RWPE2 (cell line): ENCODE data around the gene CLEC18B.
"Not testable (repeated sequence)": the region's sequence is repeated elsewhere in the genome, so short reads cannot be mapped to it uniquely, and the experiment has no call there.

Source experiments
- ATAC-seq: fragments of 200-7000 bp; cut with Tn5 transposase; 3 replicates; pipeline ENCODE4 v1.9.1; 2021; ENCODE audit warnings: low read depth
- DNase-seq: peaks from one replicate; pipeline ENCODE4 v3.0.0-alpha.2; 2020; ENCODE audit warnings: low spot score
- H3K27ac ChIP-seq: fragments of 450-650 bp; 2 replicates; pipeline ENCODE4 v1.5.1; 2017; ENCODE audit warnings: mild to moderate bottlenecking; ENCODE audit not compliant: poor library complexity, severe bottlenecking
- H3K27me3 ChIP-seq: fragments of 250-450 bp; sonication (Bioruptor Pico); 2 replicates; pipeline ENCODE4 v1.5.1; 2021; ENCODE audit warnings: mild to moderate bottlenecking, moderate library complexity; ENCODE audit not compliant: insufficient read depth, poor library complexity, severe bottlenecking
- H3K36me3 ChIP-seq: fragments of 250-450 bp; sonication (Bioruptor Pico); 2 replicates; pipeline ENCODE4 v1.5.1; 2020; ENCODE audit warnings: low read depth, mild to moderate bottlenecking, moderate library complexity
- H3K4me1 ChIP-seq: fragments of 250-450 bp; sonication (Bioruptor Pico); 2 replicates; pipeline ENCODE4 v1.5.1; 2021; ENCODE audit warnings: mild to moderate bottlenecking, moderate library complexity; ENCODE audit not compliant: insufficient read depth, poor library complexity, severe bottlenecking
- H3K4me3 ChIP-seq: fragments of 250-450 bp; sonication (Bioruptor Pico); 2 replicates; pipeline ENCODE4 v1.5.1; 2021; ENCODE audit warnings: mild to moderate bottlenecking, moderate library complexity; ENCODE audit not compliant: severe bottlenecking
- H3K9me3 ChIP-seq: fragments of 250-450 bp; sonication (Bioruptor Pico); 2 replicates; pipeline ENCODE4 v1.5.1; 2021; ENCODE audit warnings: mild to moderate bottlenecking, moderate library complexity; ENCODE audit not compliant: severe bottlenecking
- CTCF ChIP-seq: fragments of 450-650 bp; IDR thresholded peaks from one replicate; pipeline ENCODE4 v1.5.1; 2017; ENCODE audit warnings: mild to moderate bottlenecking, moderate library complexity; ENCODE audit not compliant: poor library complexity, severe bottlenecking

CLEC18B gene

GRCh38 chr16:74394604-74395003 lies 26.7 kb downstream of the CLEC18B start:
- not testable (repeated sequence) for H3K27me3 ChIP-seq, H3K27ac ChIP-seq, DNase-seq, H3K4me3 ChIP-seq, H3K9me3 ChIP-seq, ATAC-seq, H3K4me1 ChIP-seq, H3K36me3 ChIP-seq

- H3K4me1 ChIP-seq, H3K27ac ChIP-seq, ATAC-seq, H3K4me3 ChIP-seq, H3K27me3 ChIP-seq, H3K9me3 ChIP-seq, H3K36me3 ChIP-seq, DNase-seq: not testable (repeated sequence)
These were observed 27.1 kb downstream of the CLEC18B start for GRCh38 chr16:74394131-74394530.

GRCh38 chr16:74391454-74392050 lies 29.7 kb downstream of the CLEC18B start:
- not testable (repeated sequence) for ATAC-seq, H3K36me3 ChIP-seq, H3K27me3 ChIP-seq, H3K4me3 ChIP-seq, H3K9me3 ChIP-seq, H3K27ac ChIP-seq, H3K4me1 ChIP-seq, DNase-seq

- H3K36me3 ChIP-seq, DNase-seq, ATAC-seq, H3K9me3 ChIP-seq, H3K27me3 ChIP-seq, H3K27ac ChIP-seq, H3K4me3 ChIP-seq, H3K4me1 ChIP-seq: not testable (repeated sequence)
These were observed 38.8 kb downstream of the CLEC18B start for GRCh38 chr16:74382339-74383034.

GRCh38 chr16:74373847-74374184 lies 47.5 kb downstream of the CLEC18B start:
- not testable (repeated sequence) for ATAC-seq, H3K36me3 ChIP-seq, H3K9me3 ChIP-seq, H3K4me3 ChIP-seq, H3K27me3 ChIP-seq, H3K4me1 ChIP-seq, DNase-seq, H3K27ac ChIP-seq

- H3K27ac ChIP-seq: no peak overlapping the region
- H3K27me3 ChIP-seq: no peaks in the 10 kb centered on the region
- H3K9me3 ChIP-seq: no peaks in the 10 kb centered on the region
- no peaks in the 10 kb centered on the region for H3K36me3 ChIP-seq
- H3K4me1 ChIP-seq: no peaks in the 10 kb centered on the region
- TF ChIP-seq CTCF: no peak
- ATAC-seq: no peak
- DNase-seq: no peak
- no peak overlapping the region for H3K4me3 ChIP-seq
These were observed 48.1 kb downstream of the CLEC18B start for GRCh38 chr16:74372953-74373846.

GRCh38 chr16:74372369-74372768 lies 48.9 kb downstream of the CLEC18B start:
- Histone ChIP-seq H3K27ac (no peak overlapping the region), H3K27me3 (no peaks in the 10 kb centered on the region), H3K4me1 (no peaks in the 10 kb centered on the region), H3K9me3 (no peaks in the 10 kb centered on the region), H3K36me3 (no peaks in the 10 kb centered on the region), H3K4me3 (no peak overlapping the region)
- no peak for TF ChIP-seq CTCF
- ATAC-seq (no peak), DNase-seq (no peak)

GRCh38 chr16:74370338-74371135 lies 50.7 kb downstream of the CLEC18B start:
- ATAC-seq, H3K36me3 ChIP-seq, H3K9me3 ChIP-seq, H3K27ac ChIP-seq, H3K4me3 ChIP-seq, DNase-seq, H3K27me3 ChIP-seq, H3K4me1 ChIP-seq: not testable (repeated sequence)
